Mucosa of rectum (tissue), 2 donors: ENCODE results near the gene CORO2B.

Experiments
- H3K27ac ChIP-seq, 2 donors: one replicate each; pipeline ENCODE4 v1.7.0; 2013; ENCODE audit warnings: inconsistent platforms in 2 of 2, low read depth in 2 of 2, low read length in 2 of 2
- H3K27me3 ChIP-seq, 2 donors: one replicate each; pipeline ENCODE4 v1.7.0; 2013; ENCODE audit warnings: low read length in 2 of 2; ENCODE audit not compliant: control insufficient read depth in 2 of 2, insufficient read depth in 2 of 2
- H3K36me3 ChIP-seq, 2 donors: one replicate each; pipeline ENCODE4 v1.7.0; 2013; ENCODE audit warnings: low read length in 2 of 2; ENCODE audit not compliant: control insufficient read depth in 2 of 2, insufficient read depth in 2 of 2
- H3K4me1 ChIP-seq, 2 donors: one replicate each; pipeline ENCODE4 v1.7.0; 2013; ENCODE audit warnings: low read length in 2 of 2, mild to moderate bottlenecking in 1 of 2; ENCODE audit not compliant: control insufficient read depth in 2 of 2, insufficient read depth in 2 of 2
- H3K4me3 ChIP-seq, 2 donors: one replicate each; pipeline ENCODE4 v1.7.0; 2013; ENCODE audit warnings: low read length in 2 of 2
- H3K9ac ChIP-seq, 2 donors: one replicate each; pipeline ENCODE4 v1.7.0; 2013; ENCODE audit warnings: low read length in 2 of 2, low read depth in 1 of 2, mild to moderate bottlenecking in 1 of 2
- H3K9me3 ChIP-seq, 2 donors: one replicate each; pipeline ENCODE4 v1.7.0; 2013; ENCODE audit warnings: low read length in 2 of 2; ENCODE audit not compliant: control insufficient read depth in 2 of 2
- donor health status: healthy.
- donor health status: Normal muscosa, but diverticular disease.

Gene CORO2B

GRCh38 chr15:68582236-68582635 is 3.4 kb downstream of the CORO2B start:
- Histone ChIP-seq H3K36me3 (no peaks in the 10 kb centered on the region), H3K27me3 (peaks cover 14 to 21% of the 10 kb centered on the region in 2 donors), H3K4me3 (no peak overlapping the region), H3K27ac (no peak overlapping the region), H3K4me1 (peaks cover 7 to 9% of the 10 kb centered on the region in 2 donors), H3K9me3 (peaks cover 0 to 2% of the 10 kb centered on the region in 2 donors), H3K9ac (no peak overlapping the region)

GRCh38 chr15:68582864-68583263 is 4.1 kb downstream of the CORO2B start:
- no peak overlapping the region for H3K4me3 ChIP-seq

GRCh38 chr15:68583321-68583720 is 4.5 kb downstream of the CORO2B start:
- H3K9me3 ChIP-seq: no peaks in the 10 kb centered on the region
- peaks cover 0 to under 1% of the 10 kb centered on the region in 2 donors for H3K4me1 ChIP-seq
- H3K36me3 ChIP-seq: no peaks in the 10 kb centered on the region
- no peak overlapping the region for H3K4me3 ChIP-seq
- H3K9ac ChIP-seq: no peak overlapping the region
- H3K27me3 ChIP-seq: peaks cover 7 to 13% of the 10 kb centered on the region in 2 donors
- no peak overlapping the region for H3K27ac ChIP-seq

More at GRCh38 chr15:68582864-68583263, 4.1 kb downstream of the CORO2B start:
- Histone ChIP-seq H3K27me3 (peaks cover 12 to 18% of the 10 kb centered on the region in 2 donors), H3K9ac (no peak overlapping the region), H3K4me1 (peaks cover 4 to 5% of the 10 kb centered on the region in 2 donors), H3K9me3 (peaks cover 0 to 2% of the 10 kb centered on the region in 2 donors), H3K27ac (no peak overlapping the region), H3K36me3 (no peaks in the 10 kb centered on the region)

GRCh38 chr15:68583936-68584755 is 5.4 kb downstream of the CORO2B start:
- H3K9ac ChIP-seq: no peak overlapping the region
- H3K27me3 ChIP-seq: peaks cover 7 to 12% of the 10 kb centered on the region in 2 donors
- no peaks in the 10 kb centered on the region for H3K9me3 ChIP-seq
- H3K4me3 ChIP-seq: no peak overlapping the region
- H3K27ac ChIP-seq: no peak overlapping the region
- no peaks in the 10 kb centered on the region for H3K4me1 ChIP-seq
- no peaks in the 10 kb centered on the region for H3K36me3 ChIP-seq

- Histone ChIP-seq H3K4me1 (no peaks in the 10 kb centered on the region), H3K27me3 (peaks cover 4 to 5% of the 10 kb centered on the region in 2 donors), H3K27ac (no peak overlapping the region), H3K9ac (no peak overlapping the region), H3K9me3 (no peaks in the 10 kb centered on the region), H3K4me3 (no peak overlapping the region), H3K36me3 (no peaks in the 10 kb centered on the region)
Measured at GRCh38 chr15:68584756-68585573, 6.2 kb downstream of the CORO2B start.

- Histone ChIP-seq H3K4me3 (no peak overlapping the region), H3K9ac (no peak overlapping the region), H3K36me3 (no peaks in the 10 kb centered on the region), H3K27me3 (no peaks in the 10 kb centered on the region), H3K9me3 (no peaks in the 10 kb centered on the region), H3K4me1 (no peaks in the 10 kb centered on the region), H3K27ac (no peak overlapping the region)
Measured at GRCh38 chr15:68585574-68586273, 6.9 kb downstream of the CORO2B start.

GRCh38 chr15:68586274-68586961 is 7.6 kb downstream of the CORO2B start:
- Histone ChIP-seq H3K9me3 (no peaks in the 10 kb centered on the region), H3K4me1 (no peaks in the 10 kb centered on the region), H3K27ac (no peak overlapping the region), H3K4me3 (no peak overlapping the region), H3K9ac (no peak overlapping the region), H3K36me3 (no peaks in the 10 kb centered on the region), H3K27me3 (no peaks in the 10 kb centered on the region)

- Histone ChIP-seq H3K9ac (no peak overlapping the region), H3K27me3 (peaks cover 0 to 3% of the 10 kb centered on the region in 2 donors), H3K4me1 (no peaks in the 10 kb centered on the region), H3K4me3 (no peak overlapping the region), H3K9me3 (no peaks in the 10 kb centered on the region), H3K36me3 (no peaks in the 10 kb centered on the region), H3K27ac (no peak overlapping the region)
Measured at GRCh38 chr15:68587769-68588385, 9.1 kb downstream of the CORO2B start.

GRCh38 chr15:68589053-68589452 is 10.3 kb downstream of the CORO2B start:
- no peaks in the 10 kb centered on the region for H3K9me3 ChIP-seq
- no peak overlapping the region for H3K4me3 ChIP-seq
- no peak overlapping the region for H3K27ac ChIP-seq
- H3K36me3 ChIP-seq: no peaks in the 10 kb centered on the region
- H3K27me3 ChIP-seq: peaks cover 0 to 6% of the 10 kb centered on the region in 2 donors
- no peaks in the 10 kb centered on the region for H3K4me1 ChIP-seq
- no peak overlapping the region for H3K9ac ChIP-seq
